ENCODE results near the gene CMBL.

Gene CMBL

DNA sequence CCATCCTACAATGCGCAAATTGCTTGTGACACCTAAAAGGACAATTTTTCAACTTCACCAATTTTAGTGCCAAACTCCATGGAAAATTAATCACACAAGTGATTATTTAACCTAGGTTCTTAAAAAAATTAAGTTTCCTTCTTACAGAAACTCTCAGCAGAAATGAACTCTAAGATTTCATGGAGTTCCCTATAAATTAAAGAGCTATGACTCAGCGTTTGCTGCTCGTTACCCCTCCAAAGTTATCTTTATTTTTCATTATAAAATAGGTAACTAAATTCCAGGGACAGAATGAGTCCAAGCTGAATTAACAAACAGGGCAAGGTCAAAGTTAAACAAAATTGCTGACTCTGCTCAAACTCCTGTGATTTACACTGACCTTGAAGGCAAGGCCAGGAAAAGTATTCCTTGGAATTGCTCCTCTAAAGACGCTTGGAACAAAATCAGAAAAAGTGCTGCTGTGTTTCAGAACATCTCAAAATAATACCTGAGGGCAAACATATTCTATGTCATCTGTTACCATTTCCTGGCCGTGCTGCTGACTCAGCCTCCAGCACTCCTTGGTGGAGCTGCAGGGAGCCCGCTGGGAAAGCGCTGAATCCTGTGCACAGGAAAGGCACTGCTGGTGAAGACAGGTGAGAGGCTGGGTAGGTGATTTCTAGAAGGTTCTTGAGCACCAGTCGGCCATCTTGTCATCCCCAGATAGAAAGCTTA lies 2.5 kb upstream of the CMBL start:
- no peak for DNase-seq (ENCODE audit: low read depth)

DNA sequence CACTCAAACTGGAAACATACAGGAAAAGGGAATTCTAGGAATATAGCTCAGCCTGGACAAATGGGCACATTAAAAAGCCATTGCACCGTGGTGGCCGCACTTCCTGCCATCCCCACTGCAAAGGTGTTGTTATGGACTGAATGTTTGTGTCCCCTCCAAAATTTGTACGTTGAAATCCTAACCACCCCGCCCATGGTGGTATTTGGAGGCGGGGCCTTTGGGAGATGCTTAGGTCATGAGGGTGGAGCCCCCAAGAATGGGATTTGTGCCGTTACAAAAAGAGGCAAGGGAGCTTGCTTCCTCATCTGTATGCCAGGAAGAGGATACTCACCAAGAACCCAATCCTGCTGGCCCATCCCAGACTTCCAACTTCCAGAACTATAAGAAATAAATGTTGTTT lies 1.1 kb upstream of the CMBL start:
- no peak for DNase-seq (ENCODE audit: low read depth)

- DNase-seq (ENCODE audit: low read depth): no peak
These were observed 896 bp downstream of the CMBL start for GRCh38 chr5:10306806-10307205.

DNA sequence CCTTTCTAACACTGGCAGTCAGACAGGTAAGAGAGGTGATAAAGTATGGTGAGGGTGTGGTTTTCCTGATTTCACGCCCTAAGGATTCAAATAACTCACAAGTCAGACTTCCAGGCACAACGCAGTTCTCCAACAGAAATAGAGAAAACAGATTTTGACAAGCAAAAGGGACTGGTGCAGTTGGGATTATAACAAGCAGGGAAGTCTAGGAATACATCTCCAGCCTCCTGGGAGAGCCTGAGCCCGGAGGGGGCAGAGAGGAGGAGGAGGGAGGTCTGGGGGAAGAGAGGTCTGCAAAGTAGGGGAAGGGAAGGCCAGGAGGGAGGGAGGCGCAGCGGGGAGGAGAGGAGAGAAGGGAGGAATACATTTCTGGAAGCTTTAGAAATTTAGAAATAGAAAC lies 1.6 kb downstream of the CMBL start:
- DNase-seq (ENCODE audit: low read depth): no peak

- DNase-seq (ENCODE audit: low read depth): no peak
These were observed 2.8 kb downstream of the CMBL start for GRCh38 chr5:10304932-10305331.

GRCh38 chr5:10303699-10304170 lies 4.0 kb downstream of the CMBL start:
- DNase-seq (ENCODE audit: low read depth): no peak

GRCh38 chr5:10303201-10303600 lies 4.5 kb downstream of the CMBL start:
- no peak for DNase-seq (ENCODE audit: low read depth)

GRCh38 chr5:10301842-10302610 lies 5.7 kb downstream of the CMBL start:
- DNase-seq (ENCODE audit: low read depth): no peak

GRCh38 chr5:10301266-10301665 lies 6.4 kb downstream of the CMBL start:
- DNase-seq (ENCODE audit: low read depth): no peak

DNA sequence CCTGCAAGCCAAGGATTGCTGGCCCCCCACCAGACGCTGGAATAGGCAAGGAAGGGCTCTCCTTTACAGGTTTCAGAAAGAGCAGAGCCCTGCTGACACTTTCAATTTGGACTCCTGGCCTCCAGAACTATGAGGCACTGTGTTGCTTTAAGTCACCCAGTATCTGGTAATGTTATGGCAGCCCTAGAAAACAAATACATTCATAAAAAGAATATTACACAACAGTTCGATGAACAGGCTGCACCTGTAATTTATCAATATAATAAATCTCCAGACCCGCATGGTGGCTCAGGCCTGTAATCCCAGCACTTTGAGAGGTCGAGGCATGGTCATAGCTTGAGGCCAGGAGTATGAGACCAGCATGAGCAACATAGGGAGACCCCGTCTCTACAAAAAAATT lies 7.5 kb downstream of the CMBL start:
- DNase-seq (ENCODE audit: low read depth): no peak

DNA sequence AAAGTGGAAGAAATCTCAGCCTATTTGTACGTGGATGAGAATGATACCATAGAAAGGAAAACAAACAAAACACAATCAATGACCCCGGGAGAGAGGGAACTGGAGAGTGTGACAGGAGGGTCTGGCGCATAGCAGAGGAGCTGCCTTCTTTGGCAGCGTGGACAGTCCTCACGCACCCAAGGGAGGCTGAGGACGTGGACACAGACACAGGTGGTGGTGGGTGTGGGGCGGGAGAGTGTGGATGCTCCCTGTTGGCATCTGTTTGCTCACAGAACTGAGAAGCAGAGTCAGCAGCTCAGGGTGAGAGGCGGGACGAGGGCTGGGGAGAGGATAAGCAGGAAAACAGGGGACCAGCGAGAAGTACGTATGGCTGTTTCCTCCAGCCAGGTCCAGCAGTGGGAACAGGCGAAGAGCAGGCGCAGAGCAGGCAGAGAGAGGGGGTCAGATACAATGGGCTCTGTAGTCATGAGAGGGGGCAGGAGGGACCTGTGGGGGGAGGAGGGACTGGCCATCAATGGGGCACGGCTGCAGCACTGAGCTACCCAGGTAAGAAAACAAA lies 10.0 kb downstream of the CMBL start:
- DNase-seq (ENCODE audit: low read depth): no peak

- DNase-seq (ENCODE audit: low read depth): no peak
These were observed 11.9 kb downstream of the CMBL start for GRCh38 chr5:10295619-10296326.

- no peak for DNase-seq (ENCODE audit: low read depth)
These were observed 13.6 kb downstream of the CMBL start for GRCh38 chr5:10293907-10294662.

GRCh38 chr5:10291692-10292339 lies 15.9 kb downstream of the CMBL start:
- no peak for DNase-seq (ENCODE audit: low read depth)

GRCh38 chr5:10290438-10290837 lies 17.3 kb downstream of the CMBL start:
- no peak for DNase-seq (ENCODE audit: low read depth)

DNA sequence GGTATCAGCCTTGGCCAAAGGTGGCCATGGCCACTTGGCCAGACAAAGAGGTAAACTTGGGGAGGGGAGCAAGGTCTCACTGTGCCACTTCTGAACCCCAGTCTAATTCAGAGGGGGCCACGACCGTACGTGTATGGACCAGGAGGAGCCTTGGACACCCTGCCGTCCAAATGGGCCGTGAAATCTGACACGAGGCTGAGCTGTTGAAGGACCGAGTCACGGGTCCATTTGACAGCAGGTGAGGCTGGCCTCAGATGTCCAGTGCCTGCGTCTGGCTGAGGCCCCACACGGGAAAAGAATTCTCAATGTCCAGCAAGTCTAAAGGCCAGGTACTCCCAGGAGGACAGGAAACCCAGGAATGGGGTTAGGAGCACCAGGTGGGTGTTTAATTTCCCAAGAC lies 17.7 kb downstream of the CMBL start:
- no peak for DNase-seq (ENCODE audit: low read depth)

DNA sequence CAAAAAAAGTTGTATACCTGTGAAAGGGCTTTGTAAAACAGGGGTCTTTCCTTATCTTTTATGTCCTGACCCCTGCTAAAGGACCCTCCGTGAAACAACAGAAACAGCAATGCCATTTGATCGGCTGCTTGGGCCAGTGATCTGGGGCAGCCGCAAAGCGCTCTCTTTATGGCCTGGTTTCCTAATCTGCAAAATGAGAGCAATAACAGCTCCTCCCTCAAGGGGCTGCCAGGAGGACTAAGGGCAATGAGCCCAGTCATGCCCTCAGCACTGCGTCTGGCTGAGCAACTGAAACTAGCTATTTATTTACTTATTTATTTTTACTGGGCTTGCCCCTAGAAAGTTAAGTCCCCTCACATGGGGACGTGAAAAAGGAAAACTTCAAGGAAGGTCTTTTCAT lies 18.3 kb downstream of the CMBL start:
- DNase-seq (ENCODE audit: low read depth): no peak

DNA sequence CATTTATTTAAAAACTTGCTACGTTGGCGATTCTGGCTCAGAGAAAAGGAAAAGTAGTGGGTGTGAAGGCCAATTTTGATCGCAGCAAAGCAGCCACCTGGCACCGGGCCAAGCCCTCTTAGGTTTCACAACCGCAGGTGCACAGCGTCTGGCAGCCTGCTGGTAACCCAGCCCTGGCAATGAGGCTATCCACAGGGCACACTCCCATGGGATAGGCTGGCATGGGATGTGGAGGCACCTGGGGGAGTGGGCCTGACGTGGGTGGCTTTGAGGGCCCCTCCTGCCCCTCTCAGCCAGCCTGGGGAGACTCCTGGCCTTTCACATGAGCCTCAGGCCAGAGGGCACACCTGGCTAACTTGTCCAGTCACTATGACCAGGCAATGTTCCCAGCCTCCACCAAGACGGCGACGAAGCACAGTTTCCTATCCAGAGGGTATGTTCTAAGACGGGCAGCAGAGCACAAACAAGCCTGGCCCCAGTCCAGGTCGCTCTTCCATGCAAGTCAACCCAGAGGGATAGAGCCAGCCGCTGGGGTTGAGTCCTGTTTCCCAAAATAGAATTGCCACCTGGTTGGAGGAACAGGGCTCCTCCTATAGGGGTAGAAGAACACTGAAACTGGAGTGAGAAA lies 19.0 kb downstream of the CMBL start:
- no peak for DNase-seq (ENCODE audit: low read depth)

DNA sequence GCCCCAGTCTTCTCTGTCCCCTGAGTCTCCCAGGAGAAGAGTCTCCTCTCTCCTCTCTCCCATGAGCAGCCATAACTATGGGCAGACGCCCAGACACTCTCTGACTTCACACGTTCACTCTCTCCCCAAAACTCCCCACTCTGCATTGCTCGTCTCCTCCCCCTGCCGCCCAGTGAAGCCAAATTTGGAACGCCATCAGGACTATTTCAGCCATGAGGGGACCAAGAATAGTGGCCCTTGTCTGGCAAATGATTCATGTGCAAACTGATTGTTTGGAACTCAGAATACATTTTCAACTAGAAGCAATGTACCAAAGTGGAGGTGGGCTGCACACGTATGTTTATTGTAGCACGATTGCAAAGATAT lies 20.9 kb downstream of the CMBL start:
- DNase-seq (ENCODE audit: low read depth): no peak

GRCh38 chr5:10286162-10286861 lies 21.4 kb downstream of the CMBL start:
- no peak for DNase-seq (ENCODE audit: low read depth)
